ENCODE results near the gene SHLD2.
"Not testable (repeated sequence)": the region's sequence is repeated elsewhere in the genome, so short reads cannot be mapped to it uniquely, and the experiment has no call there.

DNA sequence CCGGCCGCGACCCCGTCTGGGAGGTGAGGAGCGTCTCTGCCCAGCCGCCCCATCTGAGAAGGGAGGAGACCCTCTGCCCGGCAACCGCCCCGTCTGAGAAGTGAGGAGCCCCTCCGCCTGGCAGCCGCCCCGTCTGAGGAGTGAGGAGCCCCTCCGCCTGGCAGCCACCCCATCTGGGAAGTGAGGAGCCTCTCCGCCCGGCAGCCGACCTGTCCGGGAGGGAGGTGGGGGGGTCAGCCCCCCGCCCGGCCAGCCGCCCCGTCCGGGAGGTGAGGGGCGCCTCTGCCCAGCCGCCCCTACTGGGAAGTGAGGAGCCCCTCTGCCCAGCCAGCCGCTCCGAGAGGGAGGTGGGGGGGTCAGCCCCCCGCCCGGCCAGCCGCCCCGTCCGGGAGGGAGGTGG lies 14.4 kb upstream of the SHLD2 start:
- TF ChIP-seq, protein P1, sequence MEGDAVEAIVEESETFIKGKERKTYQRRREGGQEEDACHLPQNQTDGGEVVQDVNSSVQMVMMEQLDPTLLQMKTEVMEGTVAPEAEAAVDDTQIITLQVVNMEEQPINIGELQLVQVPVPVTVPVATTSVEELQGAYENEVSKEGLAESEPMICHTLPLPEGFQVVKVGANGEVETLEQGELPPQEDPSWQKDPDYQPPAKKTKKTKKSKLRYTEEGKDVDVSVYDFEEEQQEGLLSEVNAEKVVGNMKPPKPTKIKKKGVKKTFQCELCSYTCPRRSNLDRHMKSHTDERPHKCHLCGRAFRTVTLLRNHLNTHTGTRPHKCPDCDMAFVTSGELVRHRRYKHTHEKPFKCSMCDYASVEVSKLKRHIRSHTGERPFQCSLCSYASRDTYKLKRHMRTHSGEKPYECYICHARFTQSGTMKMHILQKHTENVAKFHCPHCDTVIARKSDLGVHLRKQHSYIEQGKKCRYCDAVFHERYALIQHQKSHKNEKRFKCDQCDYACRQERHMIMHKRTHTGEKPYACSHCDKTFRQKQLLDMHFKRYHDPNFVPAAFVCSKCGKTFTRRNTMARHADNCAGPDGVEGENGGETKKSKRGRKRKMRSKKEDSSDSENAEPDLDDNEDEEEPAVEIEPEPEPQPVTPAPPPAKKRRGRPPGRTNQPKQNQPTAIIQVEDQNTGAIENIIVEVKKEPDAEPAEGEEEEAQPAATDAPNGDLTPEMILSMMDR (IDR thresholded peaks at IDR 0.05): not testable (repeated sequence)
- not testable (repeated sequence) for TF ChIP-seq POLR2A (IDR thresholded peaks at IDR 0.05)
